NCI-H2081 treated with DMSO at 0.1 percent for 48 hours (cell line): ENCODE results near the gene RPP14.
"Not testable (repeated sequence)": the region's sequence is repeated elsewhere in the genome, so short reads cannot be mapped to it uniquely, and the experiment has no call there.

Source experiments
- DNase-seq: peaks from one replicate; lab custom pipeline; 2025; lab: John Stamatoyannopoulos, UW

RPP14 gene

GRCh38 chr3:58331593-58332152 is 25.6 kb downstream of the RPP14 start:
- no peak for DNase-seq

- DNase-seq = no peak
These were observed 26.6 kb downstream of the RPP14 start, which contains the start of gene PXK for GRCh38 chr3:58332575-58333188. Gene PXK (plus strand): TSS chr3:58332892. CDS start chr3:58332989, 97 bp downstream.

GRCh38 chr3:58333206-58334012 is 27.4 kb downstream of the RPP14 start:
- no peak for DNase-seq

- DNase-seq = no peak
These were observed 27.9 kb downstream of the RPP14 start for GRCh38 chr3:58334013-58334321.

GRCh38 chr3:58334506-58334884 is 28.4 kb downstream of the RPP14 start:
- no peak for DNase-seq

GRCh38 chr3:58335652-58335947 is 29.6 kb downstream of the RPP14 start:
- no peak for DNase-seq

- DNase-seq = no peak
These were observed 30.3 kb downstream of the RPP14 start for GRCh38 chr3:58336135-58336882.

GRCh38 chr3:58337190-58337589 is 31.1 kb downstream of the RPP14 start:
- DNase-seq = no peak

GRCh38 chr3:58339146-58339545 is 33.1 kb downstream of the RPP14 start:
- DNase-seq = not testable (repeated sequence)

- DNase-seq = no peak
These were observed 34.7 kb downstream of the RPP14 start for GRCh38 chr3:58340594-58341244.

- DNase-seq = no peak
These were observed 35.3 kb downstream of the RPP14 start for GRCh38 chr3:58341376-58341775.

- DNase-seq = no peak
These were observed 36.6 kb downstream of the RPP14 start for GRCh38 chr3:58342676-58343075.

GRCh38 chr3:58345457-58345856 is 39.4 kb downstream of the RPP14 start:
- no peak for DNase-seq

GRCh38 chr3:58346368-58346767 is 40.3 kb downstream of the RPP14 start:
- no peak for DNase-seq

GRCh38 chr3:58347984-58348383 is 41.9 kb downstream of the RPP14 start:
- DNase-seq = no peak

GRCh38 chr3:58349792-58350626 is 44.0 kb downstream of the RPP14 start:
- DNase-seq = no peak

GRCh38 chr3:58350627-58351013 is 44.6 kb downstream of the RPP14 start:
- DNase-seq = no peak

GRCh38 chr3:58351920-58352319 is 45.9 kb downstream of the RPP14 start:
- DNase-seq = no peak

- no peak for DNase-seq
These were observed 46.6 kb downstream of the RPP14 start for GRCh38 chr3:58352626-58353025.

- DNase-seq = no peak
These were observed 47.9 kb downstream of the RPP14 start for GRCh38 chr3:58353722-58354553.

- DNase-seq = no peak
These were observed 49.1 kb downstream of the RPP14 start for GRCh38 chr3:58355179-58355578.
